ENCODE results near the gene MMD2.

Gene MMD2

DNA sequence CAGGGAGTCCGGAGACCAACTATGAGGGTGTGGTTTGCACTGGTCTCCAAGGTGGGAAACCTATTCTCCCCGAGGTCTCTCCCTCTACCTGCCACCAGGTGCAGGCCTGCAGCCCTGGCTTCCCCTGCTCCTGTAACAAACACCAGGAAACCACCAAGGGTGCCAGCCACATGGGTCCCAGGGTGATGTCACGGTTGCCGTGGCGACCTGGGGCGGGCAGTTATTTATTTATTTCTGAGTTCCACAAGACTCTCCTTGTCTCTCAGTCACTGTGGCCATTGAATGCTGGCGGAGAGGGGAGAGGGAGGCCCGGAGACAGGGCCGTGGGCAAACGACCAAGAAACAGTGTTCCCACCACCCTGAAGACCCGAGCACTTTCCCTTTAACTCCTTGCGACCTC lies 27.0 kb downstream of the MMD2 start:
- TF ChIP-seq EP300 (IDR thresholded peaks at IDR 0.05; ENCODE audit: borderline replicate concordance): no peak
- no peak for TF ChIP-seq CEBPB (IDR thresholded peaks at IDR 0.05)
- no peak for TF ChIP-seq TAF1 (IDR thresholded peaks at IDR 0.05; ENCODE audit: low read depth)
- TF ChIP-seq, protein P1, sequence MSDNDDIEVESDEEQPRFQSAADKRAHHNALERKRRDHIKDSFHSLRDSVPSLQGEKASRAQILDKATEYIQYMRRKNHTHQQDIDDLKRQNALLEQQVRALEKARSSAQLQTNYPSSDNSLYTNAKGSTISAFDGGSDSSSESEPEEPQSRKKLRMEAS (IDR thresholded peaks at IDR 0.05): peak; percentile 37; the same call in 1 of the 2 replicates
- no peak for TF ChIP-seq CREB1 (IDR thresholded peaks at IDR 0.05; ENCODE audit: low read depth)

DNA sequence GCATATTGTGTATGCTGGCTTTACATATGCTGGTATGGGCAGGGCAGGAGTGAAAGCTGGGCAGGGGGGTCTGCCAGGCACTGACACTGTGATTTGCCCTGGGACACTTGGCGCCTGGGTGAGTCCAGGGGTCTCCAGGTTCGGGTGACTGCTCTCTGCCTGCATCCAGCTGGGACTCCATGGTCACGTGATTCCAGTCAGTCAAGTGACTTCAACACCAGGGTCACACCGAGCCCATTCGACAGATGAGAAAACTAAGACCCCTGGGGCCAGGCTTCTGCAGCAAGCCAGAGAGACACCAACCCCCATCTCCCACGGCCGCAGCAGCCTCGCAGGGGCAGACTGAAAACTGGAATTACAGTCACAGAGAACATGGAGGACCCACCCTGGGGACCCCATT lies 30.0 kb downstream of the MMD2 start:
- no peak for TF ChIP-seq FOXM1 (IDR thresholded peaks at IDR 0.05; ENCODE audit: borderline replicate concordance, low read depth)
- TF ChIP-seq, protein P2, sequence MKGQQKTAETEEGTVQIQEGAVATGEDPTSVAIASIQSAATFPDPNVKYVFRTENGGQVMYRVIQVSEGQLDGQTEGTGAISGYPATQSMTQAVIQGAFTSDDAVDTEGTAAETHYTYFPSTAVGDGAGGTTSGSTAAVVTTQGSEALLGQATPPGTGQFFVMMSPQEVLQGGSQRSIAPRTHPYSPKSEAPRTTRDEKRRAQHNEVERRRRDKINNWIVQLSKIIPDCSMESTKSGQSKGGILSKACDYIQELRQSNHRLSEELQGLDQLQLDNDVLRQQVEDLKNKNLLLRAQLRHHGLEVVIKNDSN (IDR thresholded peaks at IDR 0.05): peak; percentile 41; the same call in 1 of the 2 replicates

DNA sequence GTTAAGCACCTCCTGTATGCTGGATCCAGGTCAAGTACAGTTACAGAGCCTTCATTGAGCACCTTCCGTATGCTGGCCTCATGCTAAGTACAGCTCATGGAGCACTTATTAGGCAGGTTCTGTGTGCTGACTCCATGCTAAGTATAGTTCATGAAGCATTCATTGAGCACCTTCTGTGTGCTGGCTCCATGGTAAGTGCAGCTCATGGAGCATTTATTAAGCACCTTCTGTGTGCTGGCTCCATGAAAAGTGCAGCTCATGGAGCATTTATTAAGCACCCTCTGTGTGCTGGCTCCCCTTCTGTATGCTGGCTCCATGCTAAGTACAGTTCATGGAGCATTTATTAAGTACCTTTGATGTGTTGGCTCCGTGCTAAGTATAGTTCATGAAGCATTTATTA lies 30.5 kb downstream of the MMD2 start:
- TF ChIP-seq, protein P1 (IDR thresholded peaks at IDR 0.05): no peak
- TF ChIP-seq FOXM1 (IDR thresholded peaks at IDR 0.05; ENCODE audit: borderline replicate concordance, low read depth): no peak
- TF ChIP-seq, protein P3, sequence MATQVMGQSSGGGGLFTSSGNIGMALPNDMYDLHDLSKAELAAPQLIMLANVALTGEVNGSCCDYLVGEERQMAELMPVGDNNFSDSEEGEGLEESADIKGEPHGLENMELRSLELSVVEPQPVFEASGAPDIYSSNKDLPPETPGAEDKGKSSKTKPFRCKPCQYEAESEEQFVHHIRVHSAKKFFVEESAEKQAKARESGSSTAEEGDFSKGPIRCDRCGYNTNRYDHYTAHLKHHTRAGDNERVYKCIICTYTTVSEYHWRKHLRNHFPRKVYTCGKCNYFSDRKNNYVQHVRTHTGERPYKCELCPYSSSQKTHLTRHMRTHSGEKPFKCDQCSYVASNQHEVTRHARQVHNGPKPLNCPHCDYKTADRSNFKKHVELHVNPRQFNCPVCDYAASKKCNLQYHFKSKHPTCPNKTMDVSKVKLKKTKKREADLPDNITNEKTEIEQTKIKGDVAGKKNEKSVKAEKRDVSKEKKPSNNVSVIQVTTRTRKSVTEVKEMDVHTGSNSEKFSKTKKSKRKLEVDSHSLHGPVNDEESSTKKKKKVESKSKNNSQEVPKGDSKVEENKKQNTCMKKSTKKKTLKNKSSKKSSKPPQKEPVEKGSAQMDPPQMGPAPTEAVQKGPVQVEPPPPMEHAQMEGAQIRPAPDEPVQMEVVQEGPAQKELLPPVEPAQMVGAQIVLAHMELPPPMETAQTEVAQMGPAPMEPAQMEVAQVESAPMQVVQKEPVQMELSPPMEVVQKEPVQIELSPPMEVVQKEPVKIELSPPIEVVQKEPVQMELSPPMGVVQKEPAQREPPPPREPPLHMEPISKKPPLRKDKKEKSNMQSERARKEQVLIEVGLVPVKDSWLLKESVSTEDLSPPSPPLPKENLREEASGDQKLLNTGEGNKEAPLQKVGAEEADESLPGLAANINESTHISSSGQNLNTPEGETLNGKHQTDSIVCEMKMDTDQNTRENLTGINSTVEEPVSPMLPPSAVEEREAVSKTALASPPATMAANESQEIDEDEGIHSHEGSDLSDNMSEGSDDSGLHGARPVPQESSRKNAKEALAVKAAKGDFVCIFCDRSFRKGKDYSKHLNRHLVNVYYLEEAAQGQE (IDR thresholded peaks at IDR 0.05; ENCODE audit: low read depth): no peak

DNA sequence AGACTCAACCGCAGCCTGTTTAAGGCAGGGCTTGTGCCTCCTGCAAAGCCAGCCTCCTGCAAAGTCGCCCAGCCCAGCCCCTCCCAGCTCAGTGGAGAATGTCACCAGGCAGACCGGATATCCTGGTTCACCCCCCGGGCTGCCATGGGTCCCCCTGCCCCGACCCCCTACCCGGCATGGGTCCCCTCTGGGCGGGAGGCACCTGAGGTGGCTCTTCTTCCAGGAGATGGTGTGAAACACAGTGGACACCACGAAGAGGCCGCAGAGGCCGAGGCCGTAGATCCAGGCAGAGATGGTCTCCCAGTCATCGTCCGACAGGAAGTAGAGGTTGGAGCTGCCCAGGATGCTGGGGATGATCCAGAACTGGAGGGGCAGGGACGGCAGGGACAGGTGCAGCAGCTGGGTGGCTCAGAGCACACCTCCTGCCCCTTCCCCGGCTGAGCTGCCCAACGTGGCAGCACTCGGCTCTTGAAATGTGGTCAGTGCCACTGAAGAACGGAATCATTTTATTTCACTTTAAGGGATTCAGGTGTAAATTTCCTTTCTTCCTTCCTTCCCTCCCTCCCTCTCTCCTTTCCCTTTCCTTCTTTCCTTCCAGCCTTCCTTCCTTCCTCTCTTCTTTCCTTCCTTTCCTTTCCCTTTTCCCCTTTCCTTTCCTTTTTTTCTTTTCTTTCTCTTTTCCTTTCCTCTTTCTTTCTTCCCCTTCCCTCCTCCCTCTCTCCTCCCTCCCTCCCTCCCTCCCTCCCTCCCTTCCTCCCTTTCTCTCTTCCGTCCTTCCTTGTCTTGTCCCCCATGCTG lies 38.8 kb downstream of the MMD2 start:
- TF ChIP-seq RAD21 (IDR thresholded peaks at IDR 0.05; ENCODE audit: low read depth): no peak
- TF ChIP-seq, protein P3 (IDR thresholded peaks at IDR 0.05; ENCODE audit: low read depth): no peak
- TF ChIP-seq EGR1 (IDR thresholded peaks at IDR 0.05): no peak
- no peak for TF ChIP-seq TAF1 (IDR thresholded peaks at IDR 0.05; ENCODE audit: low read depth)
- no peak for TF ChIP-seq CREB1 (IDR thresholded peaks at IDR 0.05; ENCODE audit: low read depth)
- no peak for TF ChIP-seq FOXM1 (IDR thresholded peaks at IDR 0.05; ENCODE audit: borderline replicate concordance, low read depth)
- TF ChIP-seq TCF12 (IDR thresholded peaks at IDR 0.05; ENCODE audit: low read depth): no peak
- no peak for TF ChIP-seq TEAD4 (IDR thresholded peaks at IDR 0.05)
- TF ChIP-seq, protein P1 (IDR thresholded peaks at IDR 0.05): no peak

DNA sequence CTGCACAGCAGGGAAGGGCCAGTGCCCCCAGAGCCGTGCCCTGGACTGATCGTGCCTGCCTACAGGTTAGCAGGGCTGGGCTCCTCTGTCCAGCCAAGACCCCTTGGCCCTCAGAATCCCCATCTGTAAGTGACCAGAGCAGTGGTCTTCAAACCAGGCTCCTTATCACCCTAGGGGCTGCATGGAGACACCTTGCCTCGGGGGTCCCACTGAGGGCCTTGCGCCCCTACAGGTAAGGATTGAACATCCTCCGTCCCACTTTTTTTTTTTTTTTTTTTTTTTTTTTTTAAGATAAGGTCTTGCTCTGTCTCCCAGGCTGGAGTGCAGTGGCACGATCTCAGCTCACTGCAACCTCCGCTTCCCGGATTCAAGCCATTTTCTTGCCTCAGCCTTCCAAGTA lies 42.9 kb downstream of the MMD2 start:
- TF ChIP-seq, protein P2 (IDR thresholded peaks at IDR 0.05): no peak
- TF ChIP-seq TAF1 (IDR thresholded peaks at IDR 0.05; ENCODE audit: low read depth): no peak
- TF ChIP-seq CEBPB (IDR thresholded peaks at IDR 0.05): no peak
- no peak for TF ChIP-seq ZBTB7A (IDR thresholded peaks at IDR 0.05; ENCODE audit: low read depth)
- TF ChIP-seq TEAD4 (IDR thresholded peaks at IDR 0.05): no peak
- no peak for TF ChIP-seq YY1 (IDR thresholded peaks at IDR 0.05; ENCODE audit: low read depth)
- no peak for TF ChIP-seq NFIC (IDR thresholded peaks at IDR 0.05)
- TF ChIP-seq, protein P1 (IDR thresholded peaks at IDR 0.05): no peak
- no peak for TF ChIP-seq CREB1 (IDR thresholded peaks at IDR 0.05; ENCODE audit: low read depth)
- TF ChIP-seq RAD21 (IDR thresholded peaks at IDR 0.05; ENCODE audit: low read depth): no peak
- TF ChIP-seq EP300 (IDR thresholded peaks at IDR 0.05; ENCODE audit: borderline replicate concordance): no peak
- no peak for TF ChIP-seq FOXM1 (IDR thresholded peaks at IDR 0.05; ENCODE audit: borderline replicate concordance, low read depth)
- no peak for TF ChIP-seq EGR1 (IDR thresholded peaks at IDR 0.05)
- TF ChIP-seq, protein P3 (IDR thresholded peaks at IDR 0.05; ENCODE audit: low read depth): no peak
- no peak for TF ChIP-seq TCF12 (IDR thresholded peaks at IDR 0.05; ENCODE audit: low read depth)
